ENCODE measurements around the gene HACL1. TPM values are rescaled to one million over a fixed set of nuclear protein-coding genes. Genes with fewer than 3 reads are reported as not detected.
A peak's percentile ranks its signal among the peaks of the same experiment; 100 is the strongest.

The HACL1 gene
- total and polyA plus RNA-seq, 4 experiments from 2014 or later: 36.8 to 44.4 (median 40.6) TPM

- no peaks in the 10 kb centered on the region for H3K9me3 ChIP-seq (ENCODE audit: control insufficient read depth in 1 of 2, low read length in 2 of 2)
- H3K27ac Mint-ChIP-seq: peak overlapping the region in 4 of 7 donors; percentile 4 to 52 (median 38)
- no peaks in the 10 kb centered on the region for H3K9me3 Mint-ChIP-seq
- no peak for DNase-seq
- peaks cover 45% of the 10 kb centered on the region for H3K4me1 ChIP-seq (ENCODE audit: insufficient read depth, low read length)
- H3K27ac ChIP-seq (ENCODE audit: low read depth, low read length): no peak overlapping the region
- peaks cover 9 to 36% of the 10 kb centered on the region in 2 donors for H3K36me3 Mint-ChIP-seq
- peaks cover 39 to 69% (median 50%) of the 10 kb centered on the region in 4 donors for H3K4me1 Mint-ChIP-seq
- H3K27me3 Mint-ChIP-seq: peaks cover 0 to 3% of the 10 kb centered on the region in 2 donors
- peak overlapping the region in 6 of 8 donors; percentile 15 to 69 (median 34) for H3K4me3 Mint-ChIP-seq
- intact Hi-C loops (cut with micrococcal nuclease): loop anchor here (2.0 to 5.0 kb wide), 2 partner anchors 15 to 36 kb away; no protein-coding TSS in a partner anchor
- CTCF ChIA-PET (ENCODE audit: partially characterized antibody): interaction anchor here (0.9 to 2.3 kb wide), 2 partner anchors 16 to 152 kb away, joined by 4 to 14 read pairs; partner anchors contain the start of gene ANKRD28
- no peaks in the 10 kb centered on the region for H3K36me3 ChIP-seq (ENCODE audit: insufficient read depth, low read length)
- POLR2A ChIA-PET (ENCODE audit: partially characterized antibody): interaction anchor here (0.7 to 2.5 kb wide), 4 partner anchors 15 to 156 kb away, joined by 3 to 7 read pairs (median 3); partner anchors contain the start of genes ANKRD28, BTD and HACL1
- H3K27me3 ChIP-seq (ENCODE audit: insufficient read depth, low read length): no peaks in the 10 kb centered on the region
- no peak overlapping the region for H3K4me3 ChIP-seq (ENCODE audit: low read length in 2 of 2)
Observed at GRCh38 chr3:15645740-15646501, 44.6 kb upstream of the HACL1 start.

GRCh38 chr3:15645246-15645645 is 43.9 kb upstream of the HACL1 start:
- ChIA-PET CTCF (ENCODE audit: partially characterized antibody) (interaction anchor here (0.9 kb wide), 1 partner anchor 152 kb away, joined by 4 read pairs; the partner anchor contains the start of gene ANKRD28), POLR2A (ENCODE audit: partially characterized antibody) (interaction anchor here (0.6 to 1.1 kb wide), 3 partner anchors 44 to 157 kb away, joined by 3 read pairs; partner anchors contain the start of genes BTD and HACL1)
- Mint-ChIP-seq H3K36me3 (peaks cover 9 to 34% of the 10 kb centered on the region in 2 donors), H3K9me3 (no peaks in the 10 kb centered on the region), H3K4me1 (peaks cover 36 to 65% (median 50%) of the 10 kb centered on the region in 4 donors), H3K4me3 (peak overlapping the region in 1 of 8 donors; percentile 49), H3K27me3 (no peaks in the 10 kb centered on the region), H3K27ac (peak overlapping the region in 1 of 7 donors; percentile 4)
- H3K27me3 ChIP-seq (ENCODE audit: insufficient read depth, low read length): no peaks in the 10 kb centered on the region
- no peak for DNase-seq
- intact Hi-C loops (cut with micrococcal nuclease): loop anchor here (5.0 kb wide), 1 partner anchor 37 kb away; no protein-coding TSS in a partner anchor
- no peak overlapping the region for H3K27ac ChIP-seq (ENCODE audit: low read depth, low read length)
- H3K4me3 ChIP-seq (ENCODE audit: low read length in 2 of 2): no peak overlapping the region
- H3K4me1 ChIP-seq (ENCODE audit: insufficient read depth, low read length): peaks cover 45% of the 10 kb centered on the region
- no peaks in the 10 kb centered on the region for H3K9me3 ChIP-seq (ENCODE audit: control insufficient read depth in 1 of 2, low read length in 2 of 2)
- H3K36me3 ChIP-seq (ENCODE audit: insufficient read depth, low read length): no peaks in the 10 kb centered on the region

GRCh38 chr3:15638891-15639262 is 37.5 kb upstream of the HACL1 start:
- Histone ChIP-seq H3K27me3 (ENCODE audit: insufficient read depth, low read length) (no peaks in the 10 kb centered on the region), H3K36me3 (ENCODE audit: insufficient read depth, low read length) (no peaks in the 10 kb centered on the region), H3K27ac (ENCODE audit: low read depth, low read length) (no peak overlapping the region), H3K4me1 (ENCODE audit: insufficient read depth, low read length) (peaks cover 9% of the 10 kb centered on the region), H3K9me3 (ENCODE audit: control insufficient read depth in 1 of 2, low read length in 2 of 2) (no peaks in the 10 kb centered on the region), H3K4me3 (ENCODE audit: low read length in 2 of 2) (no peak overlapping the region)
- Mint-ChIP-seq H3K27ac (no peak overlapping the region), H3K36me3 (peaks cover 13 to 24% of the 10 kb centered on the region in 2 donors), H3K4me3 (no peak overlapping the region), H3K9me3 (no peaks in the 10 kb centered on the region), H3K27me3 (no peaks in the 10 kb centered on the region), H3K4me1 (peaks cover 10 to 49% (median 27%) of the 10 kb centered on the region in 4 donors)
- no peak for DNase-seq
- CTCF ChIA-PET (ENCODE audit: partially characterized antibody): interaction anchor here (1.5 kb wide), 2 partner anchors 8 to 12 kb away, joined by 4 read pairs; no protein-coding TSS in a partner anchor
- POLR2A ChIA-PET (ENCODE audit: partially characterized antibody): no interaction called here
- intact Hi-C loops (cut with micrococcal nuclease): no loop called here

GRCh38 chr3:15638193-15638890 is 37.0 kb upstream of the HACL1 start:
- H3K4me1 Mint-ChIP-seq: peaks cover 10 to 49% (median 27%) of the 10 kb centered on the region in 4 donors
- DNase-seq: no peak
- intact Hi-C loops (cut with micrococcal nuclease): no loop called here
- H3K27ac Mint-ChIP-seq: peak overlapping the region in 1 of 7 donors; percentile 7
- H3K36me3 ChIP-seq (ENCODE audit: insufficient read depth, low read length): no peaks in the 10 kb centered on the region
- POLR2A ChIA-PET (ENCODE audit: partially characterized antibody): no interaction called here
- peaks cover 9% of the 10 kb centered on the region for H3K4me1 ChIP-seq (ENCODE audit: insufficient read depth, low read length)
- H3K9me3 Mint-ChIP-seq: no peaks in the 10 kb centered on the region
- H3K36me3 Mint-ChIP-seq: peaks cover 13 to 23% of the 10 kb centered on the region in 2 donors
- no peak overlapping the region for H3K27ac ChIP-seq (ENCODE audit: low read depth, low read length)
- H3K9me3 ChIP-seq (ENCODE audit: control insufficient read depth in 1 of 2, low read length in 2 of 2): no peaks in the 10 kb centered on the region
- H3K4me3 Mint-ChIP-seq: peak overlapping the region in 2 of 8 donors; percentile 20 to 29
- no peak overlapping the region for H3K4me3 ChIP-seq (ENCODE audit: low read length in 2 of 2)
- CTCF ChIA-PET (ENCODE audit: partially characterized antibody): interaction anchor here (1.5 kb wide), 2 partner anchors 8 to 12 kb away, joined by 4 read pairs; no protein-coding TSS in a partner anchor
- no peaks in the 10 kb centered on the region for H3K27me3 ChIP-seq (ENCODE audit: insufficient read depth, low read length)
- no peaks in the 10 kb centered on the region for H3K27me3 Mint-ChIP-seq

GRCh38 chr3:15637131-15637951 is 36.0 kb upstream of the HACL1 start:
- DNase-seq: no peak
- Mint-ChIP-seq H3K27ac (peak overlapping the region in 6 of 7 donors; percentile 4 to 82 (median 52)), H3K4me3 (peak overlapping the region in 5 of 8 donors; percentile 8 to 54 (median 36)), H3K27me3 (no peaks in the 10 kb centered on the region), H3K4me1 (peaks cover 8 to 49% (median 27%) of the 10 kb centered on the region in 4 donors), H3K9me3 (no peaks in the 10 kb centered on the region), H3K36me3 (peaks cover 13 to 20% of the 10 kb centered on the region in 2 donors)
- peaks cover 9% of the 10 kb centered on the region for H3K4me1 ChIP-seq (ENCODE audit: insufficient read depth, low read length)
- intact Hi-C loops (cut with micrococcal nuclease): no loop called here
- POLR2A ChIA-PET (ENCODE audit: partially characterized antibody): interaction anchor here (0.6 kb wide), 1 partner anchor 80 kb away, joined by 3 read pairs; no protein-coding TSS in a partner anchor
- H3K36me3 ChIP-seq (ENCODE audit: insufficient read depth, low read length): no peaks in the 10 kb centered on the region
- H3K27me3 ChIP-seq (ENCODE audit: insufficient read depth, low read length): no peaks in the 10 kb centered on the region
- H3K4me3 ChIP-seq (ENCODE audit: low read length in 2 of 2): no peak overlapping the region
- no peaks in the 10 kb centered on the region for H3K9me3 ChIP-seq (ENCODE audit: control insufficient read depth in 1 of 2, low read length in 2 of 2)
- H3K27ac ChIP-seq (ENCODE audit: low read depth, low read length): no peak overlapping the region
- CTCF ChIA-PET (ENCODE audit: partially characterized antibody): interaction anchor here (1.5 kb wide), 1 partner anchor 12 kb away, joined by 3 read pairs; no protein-coding TSS in a partner anchor

GRCh38 chr3:15636028-15636709 is 34.8 kb upstream of the HACL1 start:
- Mint-ChIP-seq H3K9me3 (no peaks in the 10 kb centered on the region), H3K27me3 (no peaks in the 10 kb centered on the region), H3K27ac (peak overlapping the region; percentile 17 to 95 (median 74)), H3K4me3 (peak overlapping the region in 6 of 8 donors; percentile 26 to 66 (median 47)), H3K36me3 (peaks cover 5 to 16% of the 10 kb centered on the region in 2 donors), H3K4me1 (peaks cover 8 to 47% (median 25%) of the 10 kb centered on the region in 4 donors)
- ChIA-PET POLR2A (ENCODE audit: partially characterized antibody) (interaction anchor here (1.2 kb wide), 1 partner anchor 161 kb away, joined by 3 read pairs; the partner anchor contains the start of gene ANKRD28), CTCF (ENCODE audit: partially characterized antibody) (interaction anchor here (1.5 kb wide), 1 partner anchor 13 kb away, joined by 3 read pairs; no protein-coding TSS in a partner anchor)
- Histone ChIP-seq H3K27me3 (ENCODE audit: insufficient read depth, low read length) (no peaks in the 10 kb centered on the region), H3K4me3 (ENCODE audit: low read length in 2 of 2) (no peak overlapping the region), H3K4me1 (ENCODE audit: insufficient read depth, low read length) (peaks cover 9% of the 10 kb centered on the region), H3K36me3 (ENCODE audit: insufficient read depth, low read length) (no peaks in the 10 kb centered on the region), H3K9me3 (ENCODE audit: control insufficient read depth in 1 of 2, low read length in 2 of 2) (no peaks in the 10 kb centered on the region), H3K27ac (ENCODE audit: low read depth, low read length) (no peak overlapping the region)
- DNase-seq: no peak
- intact Hi-C loops (cut with micrococcal nuclease): no loop called here

All from CD4-positive, alpha-beta memory T cell (primary cell).